Measurements from ENCODE around the gene DCLK3. TPM values are rescaled to one million over a fixed set of nuclear protein-coding genes. Genes with fewer than 3 reads are reported as not detected.

Gene DCLK3
- total and polyA plus RNA-seq, 2 donors (not counting 1 experiment from before 2014, with no cell fraction given) = not detected

GRCh38 chr3:36796881-36797280 lies 32.5 kb upstream of the DCLK3 start:
- peaks cover 0 to 3% (median 0%) of the 10 kb centered on the region in 4 experiments for H3K27me3 ChIP-seq (replicated peaks in 1 of 4; ENCODE audit: control extremely low read depth in 1 of 4, control insufficient read depth in 3 of 4, insufficient read depth in 4 of 4, low read length in 3 of 4)
- H3K9me3 ChIP-seq (ENCODE audit: control extremely low read depth in 1 of 3, control insufficient read depth in 2 of 3, insufficient read depth in 1 of 3, low read length in 2 of 3) = no peaks in the 10 kb centered on the region
- no peaks in the 10 kb centered on the region for H3K9me3 Mint-ChIP-seq (ENCODE audit: insufficient read depth)
- no peak overlapping the region for H3K4me3 Mint-ChIP-seq
- H3K36me3 ChIP-seq (replicated peaks in 1 of 2; ENCODE audit: control extremely low read depth in 1 of 2, control insufficient read depth in 1 of 2, extremely low read depth in 1 of 2, insufficient read depth in 2 of 2, low read length in 1 of 2) = no peaks in the 10 kb centered on the region
- CTCF ChIA-PET = no interaction called here
- H4K20me1 ChIP-seq (ENCODE audit: control insufficient read depth, insufficient read depth, low read length, poor library complexity, severe bottlenecking) = no peaks in the 10 kb centered on the region
- no peak for DNase-seq
- no peak overlapping the region for H3K4me2 ChIP-seq (replicated peaks; ENCODE audit: low read depth, low read length, poor library complexity, severe bottlenecking)
- intact Hi-C loops (cut with micrococcal nuclease) = no loop called here
- H3K4me3 ChIP-seq (ENCODE audit: control extremely low read depth in 1 of 5, extremely low read depth in 1 of 5, insufficient read depth in 1 of 5, low read depth in 2 of 5, low read length in 4 of 5) = no peak overlapping the region
- H2AFZ ChIP-seq (ENCODE audit: insufficient read depth, low read depth, low read length, poor library complexity, severe bottlenecking) = no peak overlapping the region
- ATAC-seq (ENCODE audit: low read depth) = no peak
- POLR2A ChIA-PET = no interaction called here
- no peaks in the 10 kb centered on the region for H3K4me1 ChIP-seq (ENCODE audit: control insufficient read depth in 2 of 2, insufficient read depth in 2 of 2, low read length in 2 of 2)
- no peak overlapping the region for H3K27ac ChIP-seq (ENCODE audit: low read length in 2 of 2)
- TF ChIP-seq EZH2 (IDR thresholded peaks at IDR 0.05; ENCODE audit: borderline replicate concordance, insufficient read depth, low read depth, low read length, poor library complexity, severe bottlenecking) = no peak
- no peak for TF ChIP-seq CTCF (IDR thresholded peaks at IDR 0.05)
- H3K4me1 Mint-ChIP-seq = no peaks in the 10 kb centered on the region
- no peak overlapping the region for H3K9ac ChIP-seq (ENCODE audit: low read length)
- peaks cover 20% of the 10 kb centered on the region for H3K27me3 Mint-ChIP-seq
- H3K79me2 ChIP-seq (ENCODE audit: control insufficient read depth, insufficient read depth, low read length) = no peaks in the 10 kb centered on the region
- H3K27ac Mint-ChIP-seq = no peak overlapping the region

GRCh38 chr3:36796161-36796560 lies 31.8 kb upstream of the DCLK3 start:
- ChIA-PET POLR2A (no interaction called here), CTCF (no interaction called here)
- no peaks in the 10 kb centered on the region for H3K4me1 Mint-ChIP-seq
- intact Hi-C loops (cut with micrococcal nuclease) = no loop called here
- Histone ChIP-seq H4K20me1 (ENCODE audit: control insufficient read depth, insufficient read depth, low read length, poor library complexity, severe bottlenecking) (no peaks in the 10 kb centered on the region), H3K36me3 (replicated peaks in 1 of 2; ENCODE audit: control extremely low read depth in 1 of 2, control insufficient read depth in 1 of 2, extremely low read depth in 1 of 2, insufficient read depth in 2 of 2, low read length in 1 of 2) (no peaks in the 10 kb centered on the region), H3K9ac (ENCODE audit: low read length) (no peak overlapping the region), H3K4me3 (ENCODE audit: control extremely low read depth in 1 of 5, extremely low read depth in 1 of 5, insufficient read depth in 1 of 5, low read depth in 2 of 5, low read length in 4 of 5) (no peak overlapping the region), H3K79me2 (ENCODE audit: control insufficient read depth, insufficient read depth, low read length) (no peaks in the 10 kb centered on the region), H3K4me1 (ENCODE audit: control insufficient read depth in 2 of 2, insufficient read depth in 2 of 2, low read length in 2 of 2) (no peaks in the 10 kb centered on the region), H3K27me3 (replicated peaks in 1 of 4; ENCODE audit: control extremely low read depth in 1 of 4, control insufficient read depth in 3 of 4, insufficient read depth in 4 of 4, low read length in 3 of 4) (peaks cover 0 to 3% (median 0%) of the 10 kb centered on the region in 4 experiments), H2AFZ (ENCODE audit: insufficient read depth, low read depth, low read length, poor library complexity, severe bottlenecking) (no peak overlapping the region), H3K9me3 (ENCODE audit: control extremely low read depth in 1 of 3, control insufficient read depth in 2 of 3, insufficient read depth in 1 of 3, low read length in 2 of 3) (no peaks in the 10 kb centered on the region), H3K4me2 (replicated peaks; ENCODE audit: low read depth, low read length, poor library complexity, severe bottlenecking) (no peak overlapping the region), H3K27ac (ENCODE audit: low read length in 2 of 2) (no peak overlapping the region)
- no peak overlapping the region for H3K4me3 Mint-ChIP-seq
- no peak for TF ChIP-seq CTCF (IDR thresholded peaks at IDR 0.05)
- TF ChIP-seq EZH2 (IDR thresholded peaks at IDR 0.05; ENCODE audit: borderline replicate concordance, insufficient read depth, low read depth, low read length, poor library complexity, severe bottlenecking) = no peak
- 60% methylated on average over 1 of the region's 2 CpGs for WGBS (ENCODE audit: insufficient coverage)
- no peak overlapping the region for H3K27ac Mint-ChIP-seq
- ATAC-seq (ENCODE audit: low read depth) (no peak), DNase-seq (no peak)
- H3K9me3 Mint-ChIP-seq (ENCODE audit: insufficient read depth) = no peaks in the 10 kb centered on the region
- H3K27me3 Mint-ChIP-seq = peaks cover 17% of the 10 kb centered on the region

Data from B cell (primary cell).